ENCODE data around the gene MNDA.

Gene MNDA

GRCh38 chr1:158821723-158822122 is 9.4 kb upstream of the MNDA start:
- POLR2A ChIA-PET, result no interaction called here
- DNase-seq (ENCODE audit: low read depth, low spot score), result no peak
- CTCF ChIA-PET, result no interaction called here
- no peak overlapping the region for H3K4me3 ChIP-seq (ENCODE audit: low read depth, low read length)
- TF ChIP-seq, protein P1, sequence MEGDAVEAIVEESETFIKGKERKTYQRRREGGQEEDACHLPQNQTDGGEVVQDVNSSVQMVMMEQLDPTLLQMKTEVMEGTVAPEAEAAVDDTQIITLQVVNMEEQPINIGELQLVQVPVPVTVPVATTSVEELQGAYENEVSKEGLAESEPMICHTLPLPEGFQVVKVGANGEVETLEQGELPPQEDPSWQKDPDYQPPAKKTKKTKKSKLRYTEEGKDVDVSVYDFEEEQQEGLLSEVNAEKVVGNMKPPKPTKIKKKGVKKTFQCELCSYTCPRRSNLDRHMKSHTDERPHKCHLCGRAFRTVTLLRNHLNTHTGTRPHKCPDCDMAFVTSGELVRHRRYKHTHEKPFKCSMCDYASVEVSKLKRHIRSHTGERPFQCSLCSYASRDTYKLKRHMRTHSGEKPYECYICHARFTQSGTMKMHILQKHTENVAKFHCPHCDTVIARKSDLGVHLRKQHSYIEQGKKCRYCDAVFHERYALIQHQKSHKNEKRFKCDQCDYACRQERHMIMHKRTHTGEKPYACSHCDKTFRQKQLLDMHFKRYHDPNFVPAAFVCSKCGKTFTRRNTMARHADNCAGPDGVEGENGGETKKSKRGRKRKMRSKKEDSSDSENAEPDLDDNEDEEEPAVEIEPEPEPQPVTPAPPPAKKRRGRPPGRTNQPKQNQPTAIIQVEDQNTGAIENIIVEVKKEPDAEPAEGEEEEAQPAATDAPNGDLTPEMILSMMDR (IDR thresholded peaks at IDR 0.05; ENCODE audit: insufficient read depth, low read length, missing control alignments), result no peak

- TF ChIP-seq, protein P1 (IDR thresholded peaks at IDR 0.05; ENCODE audit: insufficient read depth, low read length, missing control alignments), result no peak
- ChIA-PET POLR2A (no interaction called here), CTCF (no interaction called here)
- H3K4me3 ChIP-seq (ENCODE audit: low read depth, low read length), result no peak overlapping the region
- DNase-seq (ENCODE audit: low read depth, low spot score), result no peak
These were observed 975 bp upstream of the MNDA start for GRCh38 chr1:158830074-158830677.

GRCh38 chr1:158833264-158833663 is 2.1 kb downstream of the MNDA start:
- H3K4me3 ChIP-seq (ENCODE audit: low read depth, low read length), result no peak overlapping the region
- ChIA-PET CTCF (no interaction called here), POLR2A (no interaction called here)
- TF ChIP-seq, protein P1 (IDR thresholded peaks at IDR 0.05; ENCODE audit: insufficient read depth, low read length, missing control alignments), result no peak
- no peak for DNase-seq (ENCODE audit: low read depth, low spot score)

- no peak overlapping the region for H3K4me3 ChIP-seq (ENCODE audit: low read depth, low read length)
- CTCF ChIA-PET, result no interaction called here
- TF ChIP-seq, protein P1 (IDR thresholded peaks at IDR 0.05; ENCODE audit: insufficient read depth, low read length, missing control alignments), result no peak
- no peak for DNase-seq (ENCODE audit: low read depth, low spot score)
- POLR2A ChIA-PET, result no interaction called here
These were observed 4.9 kb downstream of the MNDA start for GRCh38 chr1:158836038-158836437.

GRCh38 chr1:158838660-158839059 is 7.5 kb downstream of the MNDA start:
- ChIA-PET POLR2A (no interaction called here), CTCF (no interaction called here)
- no peak for DNase-seq (ENCODE audit: low read depth, low spot score)
- TF ChIP-seq, protein P1 (IDR thresholded peaks at IDR 0.05; ENCODE audit: insufficient read depth, low read length, missing control alignments), result no peak
- H3K4me3 ChIP-seq (ENCODE audit: low read depth, low read length), result no peak overlapping the region

GRCh38 chr1:158839566-158839965 is 8.4 kb downstream of the MNDA start:
- CTCF ChIA-PET, result no interaction called here

More at GRCh38 chr1:158839566-158839965, 8.4 kb downstream of the MNDA start:
- TF ChIP-seq, protein P1 (IDR thresholded peaks at IDR 0.05; ENCODE audit: insufficient read depth, low read length, missing control alignments), result no peak
- no peak for DNase-seq (ENCODE audit: low read depth, low spot score)
- no peak overlapping the region for H3K4me3 ChIP-seq (ENCODE audit: low read depth, low read length)
- POLR2A ChIA-PET, result no interaction called here
